Bronchial smooth muscle cell (primary cell): ENCODE results near the gene ILDR2. TPM values are rescaled to one million over a fixed set of nuclear protein-coding genes. Genes with fewer than 3 reads are reported as not detected.

Source experiments
- total RNA-seq: library from RNA; depleted of rRNA; stranded (reverse); fragments of >200 nt; gene quantifications from 2 replicates; pipeline ENCODE4 v1.2.1, GENCODE V29; 2014

ILDR2 gene
- total RNA-seq, result not detected in 2 replicates

DNA sequence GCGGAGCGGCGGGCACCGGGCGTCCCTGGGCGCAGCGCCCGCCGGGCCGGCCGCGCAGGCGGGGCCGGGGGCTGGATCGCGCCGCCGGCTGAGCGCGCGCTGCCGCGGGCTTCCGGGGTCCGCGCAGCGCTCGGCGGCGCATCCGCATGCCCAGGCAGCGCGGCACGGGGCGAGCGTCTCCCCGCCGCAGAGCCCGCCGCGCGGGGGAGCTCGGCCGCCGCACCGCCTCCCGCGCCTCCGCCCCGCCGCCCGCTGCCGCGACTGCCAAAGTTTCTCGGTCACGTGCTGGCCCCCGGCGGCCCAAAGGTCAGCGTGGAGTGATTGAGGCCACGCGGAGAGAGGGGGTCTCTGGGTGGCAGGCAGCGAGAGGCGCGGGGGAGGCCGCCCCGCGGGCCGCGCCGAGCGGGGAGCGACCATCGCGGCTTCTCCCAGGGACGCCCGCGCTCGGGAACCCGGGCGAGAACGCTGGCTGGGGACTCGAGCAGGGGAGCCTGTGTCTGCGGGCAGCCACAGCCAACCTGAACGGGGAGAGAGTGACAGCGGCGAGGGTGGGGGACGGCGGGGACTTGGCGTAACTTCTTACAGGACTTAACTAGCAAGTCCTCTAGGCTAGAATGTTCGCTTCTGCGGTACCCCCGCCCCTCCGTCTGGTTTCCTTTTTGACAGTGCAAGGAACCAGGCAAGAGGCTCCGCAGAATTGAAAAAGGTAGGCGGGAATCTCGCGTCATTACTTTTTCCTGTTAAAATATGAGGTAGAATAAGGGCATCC, at the start of gene ILDR2:
Gene ILDR2, minus strand, starts transcription at position 180 of the 769 bp plus-strand sequence. CDS start 272 bp downstream, outside the sequence.

DNA sequence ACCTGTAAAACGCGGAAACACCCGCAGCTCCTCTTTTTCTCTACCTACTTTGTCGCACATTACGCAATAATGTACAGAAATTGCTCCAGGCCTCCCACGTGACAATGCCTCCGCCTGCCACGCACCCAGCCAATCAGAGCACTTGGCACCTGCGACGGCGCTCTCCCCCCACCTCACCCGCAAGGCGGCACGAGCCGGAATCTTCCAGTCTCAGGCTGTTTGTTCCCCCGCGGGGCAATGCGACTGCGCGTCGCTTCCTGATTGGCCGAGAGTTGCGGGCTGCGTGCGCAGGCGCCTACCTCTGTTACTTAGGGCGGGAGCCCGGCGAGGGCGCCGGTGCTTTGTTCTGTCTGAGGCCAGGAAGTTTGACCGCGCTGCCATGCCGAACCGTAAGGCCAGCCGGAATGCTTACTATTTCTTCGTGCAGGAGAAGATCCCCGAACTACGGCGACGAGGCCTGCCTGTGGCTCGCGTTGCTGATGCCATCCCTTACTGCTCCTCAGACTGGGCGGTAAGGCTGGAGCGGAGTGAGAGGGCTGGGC, 13.7 kb upstream of the ILDR2 start, which contains the start of gene MAEL:
Gene MAEL, plus strand, starts transcription at position 307 of the 542 bp plus-strand sequence. Its CDS starts 73 bp downstream, at position 380.

GRCh38 chr1:166875734-166876539, 99.4 kb downstream of the ILDR2 start, which contains the start of gene TADA1:
TADA1 (minus strand) TSS chr1:166876264; CDS start chr1:166876233, 31 bp downstream.

Other genes with a start within 250 kb of the ILDR2 start
- gene POGK, start 136.1 kb downstream of the ILDR2 start, total RNA-seq, result 13.6 and 14.1 TPM in 2 replicates
- 8.5 and 9.9 TPM in 2 replicates for gene TADA1, start 99.3 kb downstream of the ILDR2 start, total RNA-seq
- not detected in 2 replicates for gene MAEL, start 13.7 kb upstream of the ILDR2 start, total RNA-seq
- not detected in 2 replicates for gene GPA33, start 114.8 kb upstream of the ILDR2 start, total RNA-seq
- not detected in 2 replicates for gene STYXL2, start 118.5 kb upstream of the ILDR2 start, total RNA-seq
- 2.7 and 3.0 TPM in 2 replicates for gene POU2F1, start 245.3 kb upstream of the ILDR2 start, total RNA-seq